Upper lobe of right lung (tissue), 1 donor: Measurements from ENCODE around the gene TBL1X. TPM values are rescaled to one million over a fixed set of nuclear protein-coding genes. Genes with fewer than 3 reads are reported as not detected.
A peak's percentile ranks its signal among the peaks of the same experiment; 100 is the strongest.

ENCODE experiments used
- ATAC-seq: fragments of 200-7000 bp; cut with Tn5 transposase; one replicate; pipeline ENCODE4 v1.9.1; 2020; ENCODE audit warnings: mild to moderate bottlenecking, moderate library complexity
- DNase-seq: peaks from one replicate; pipeline ENCODE4 v3.0.0-alpha.2; 2020
- H3K27ac ChIP-seq: fragments of 200-600 bp; one replicate; pipeline ENCODE4 v1.8.0; 2022
- H3K27me3 ChIP-seq: fragments of 200-600 bp; one replicate; pipeline ENCODE4 v1.8.0; 2022; ENCODE audit warnings: mild to moderate bottlenecking
- H3K36me3 ChIP-seq: fragments of 200-600 bp; one replicate; pipeline ENCODE4 v1.8.0; 2022
- H3K4me1 ChIP-seq: fragments of 200-600 bp; one replicate; pipeline ENCODE4 v1.8.0; 2022
- H3K4me3 ChIP-seq: fragments of 200-600 bp; one replicate; pipeline ENCODE4 v1.8.0; 2022; ENCODE audit warnings: mild to moderate bottlenecking
- H3K9me3 ChIP-seq: fragments of 200-600 bp; one replicate; pipeline ENCODE4 v1.8.0; 2022
- intact Hi-C: fragments of 100-400 bp; cut with DNase I; formaldehyde crosslinking; loops from one replicate; pipeline ENCODE4 v1.11.0; 2022
- total RNA-seq: library from RNA; stranded (reverse); fragmentation: NEBNext Ultra II Directional; extraction: Animal tissue kit (Norgen Biotek cat#: 25700); gene quantifications from one replicate; pipeline ENCODE4 v1.2.1, GENCODE V29; 2021
- TF ChIP-seq, protein P1 (sequence below): fragments of 200-600 bp; IDR thresholded peaks from one replicate; pipeline ENCODE4 v1.8.0; 2022; ENCODE audit warnings: antibody characterized with exemption
- donor health status: DM: no; HTN: yes; CAD: no; lungs with severe emphysema.

The TBL1X gene
- total RNA-seq, 1 donor from 2014 or later: 18.4 TPM

DNA sequence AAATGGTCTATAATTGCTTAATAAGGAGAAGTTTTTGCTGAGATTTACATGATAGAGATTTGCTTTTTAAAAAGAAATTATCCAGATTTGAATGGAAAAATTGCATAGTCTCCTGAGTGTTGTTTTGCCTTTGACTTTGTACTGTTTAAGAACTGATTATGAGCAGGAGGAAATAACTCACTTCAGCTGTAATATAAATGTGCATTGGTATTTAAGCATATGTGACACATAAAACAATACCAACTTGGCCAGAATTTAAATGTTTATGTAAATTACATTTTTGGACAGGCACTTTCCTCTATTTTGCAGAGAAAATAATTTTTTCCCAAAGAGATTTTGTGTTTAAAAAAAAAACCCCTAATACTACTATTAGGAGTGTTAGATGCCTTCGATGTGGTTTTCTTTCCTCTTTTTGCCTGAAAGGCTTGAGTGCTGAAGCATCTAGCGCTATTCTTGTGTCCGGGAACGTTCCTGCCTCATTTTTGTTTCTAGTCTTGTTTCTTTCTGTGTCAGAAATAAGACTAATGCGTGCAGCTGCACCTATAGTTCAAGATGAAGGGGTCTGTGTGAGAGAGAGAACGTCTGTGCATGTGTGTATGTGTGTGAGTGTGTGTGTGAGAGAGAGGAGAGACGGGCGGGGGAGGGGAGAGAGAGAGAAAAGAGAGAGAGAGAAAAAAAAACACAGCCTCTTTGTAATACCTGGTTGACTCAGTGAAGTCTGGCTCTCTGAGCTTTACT, 60.8 kb downstream of the TBL1X start:
- ATAC-seq (no peak), DNase-seq (no peak)
- H3K9me3 ChIP-seq: no peaks in the 10 kb centered on the region
- no peaks in the 10 kb centered on the region for H3K36me3 ChIP-seq
- intact Hi-C loops: no loop called here
- TF ChIP-seq, protein P1, sequence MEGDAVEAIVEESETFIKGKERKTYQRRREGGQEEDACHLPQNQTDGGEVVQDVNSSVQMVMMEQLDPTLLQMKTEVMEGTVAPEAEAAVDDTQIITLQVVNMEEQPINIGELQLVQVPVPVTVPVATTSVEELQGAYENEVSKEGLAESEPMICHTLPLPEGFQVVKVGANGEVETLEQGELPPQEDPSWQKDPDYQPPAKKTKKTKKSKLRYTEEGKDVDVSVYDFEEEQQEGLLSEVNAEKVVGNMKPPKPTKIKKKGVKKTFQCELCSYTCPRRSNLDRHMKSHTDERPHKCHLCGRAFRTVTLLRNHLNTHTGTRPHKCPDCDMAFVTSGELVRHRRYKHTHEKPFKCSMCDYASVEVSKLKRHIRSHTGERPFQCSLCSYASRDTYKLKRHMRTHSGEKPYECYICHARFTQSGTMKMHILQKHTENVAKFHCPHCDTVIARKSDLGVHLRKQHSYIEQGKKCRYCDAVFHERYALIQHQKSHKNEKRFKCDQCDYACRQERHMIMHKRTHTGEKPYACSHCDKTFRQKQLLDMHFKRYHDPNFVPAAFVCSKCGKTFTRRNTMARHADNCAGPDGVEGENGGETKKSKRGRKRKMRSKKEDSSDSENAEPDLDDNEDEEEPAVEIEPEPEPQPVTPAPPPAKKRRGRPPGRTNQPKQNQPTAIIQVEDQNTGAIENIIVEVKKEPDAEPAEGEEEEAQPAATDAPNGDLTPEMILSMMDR: no peak
- no peaks in the 10 kb centered on the region for H3K27me3 ChIP-seq
- no peaks in the 10 kb centered on the region for H3K4me1 ChIP-seq
- no peak overlapping the region for H3K4me3 ChIP-seq
- H3K27ac ChIP-seq: no peak overlapping the region

DNA sequence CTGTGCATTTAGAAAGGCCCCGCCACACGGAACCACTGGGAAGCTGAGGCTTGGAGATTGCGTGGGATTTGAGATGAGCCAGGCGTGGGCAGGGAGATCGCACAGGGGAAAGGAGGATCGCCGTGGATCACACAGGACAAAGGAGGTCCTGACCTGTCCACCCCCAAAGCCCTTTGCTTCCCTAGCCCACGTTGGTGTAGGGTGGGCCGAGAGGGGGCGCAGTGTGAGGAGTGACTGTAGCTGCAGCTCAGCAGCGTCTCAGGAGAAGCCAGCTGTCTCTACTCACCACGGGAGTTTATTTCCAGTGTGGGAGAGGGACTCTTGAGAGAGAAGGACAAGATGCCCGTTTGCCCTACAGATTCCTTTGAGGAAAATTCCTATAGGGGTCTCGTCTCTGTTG, 62.1 kb downstream of the TBL1X start:
- Histone ChIP-seq H3K4me3 (no peak overlapping the region), H3K27ac (no peak overlapping the region), H3K36me3 (no peaks in the 10 kb centered on the region), H3K9me3 (no peaks in the 10 kb centered on the region), H3K27me3 (no peaks in the 10 kb centered on the region), H3K4me1 (no peaks in the 10 kb centered on the region)
- no peak for ATAC-seq
- intact Hi-C loops: no loop called here
- TF ChIP-seq, protein P1: no peak
- DNase-seq: no peak

DNA sequence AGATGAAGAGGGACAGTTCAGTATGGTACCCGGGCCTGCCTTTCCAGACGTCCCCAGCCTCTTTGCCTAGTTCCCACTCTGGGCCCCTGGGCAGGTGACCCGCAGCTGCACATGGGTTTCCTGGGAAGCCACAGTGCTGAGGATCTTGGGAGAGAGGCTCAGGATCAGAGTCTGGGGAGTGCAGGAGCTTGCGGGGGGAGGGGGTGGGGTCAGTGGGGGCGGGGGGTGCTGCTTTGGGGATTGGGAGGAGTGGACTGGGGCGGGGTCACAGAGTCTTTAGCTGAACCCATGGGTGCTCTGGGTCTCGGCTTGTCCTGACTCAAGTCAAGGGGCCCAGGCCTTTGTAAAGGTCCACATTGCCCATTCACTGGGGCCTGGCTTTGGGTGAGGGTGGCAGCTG, 63.6 kb downstream of the TBL1X start:
- Histone ChIP-seq H3K4me3 (no peak overlapping the region), H3K9me3 (no peaks in the 10 kb centered on the region), H3K4me1 (no peaks in the 10 kb centered on the region), H3K27me3 (no peaks in the 10 kb centered on the region), H3K36me3 (no peaks in the 10 kb centered on the region), H3K27ac (no peak overlapping the region)
- DNase-seq: no peak
- TF ChIP-seq, protein P1: no peak
- intact Hi-C loops: no loop called here
- ATAC-seq: no peak

DNA sequence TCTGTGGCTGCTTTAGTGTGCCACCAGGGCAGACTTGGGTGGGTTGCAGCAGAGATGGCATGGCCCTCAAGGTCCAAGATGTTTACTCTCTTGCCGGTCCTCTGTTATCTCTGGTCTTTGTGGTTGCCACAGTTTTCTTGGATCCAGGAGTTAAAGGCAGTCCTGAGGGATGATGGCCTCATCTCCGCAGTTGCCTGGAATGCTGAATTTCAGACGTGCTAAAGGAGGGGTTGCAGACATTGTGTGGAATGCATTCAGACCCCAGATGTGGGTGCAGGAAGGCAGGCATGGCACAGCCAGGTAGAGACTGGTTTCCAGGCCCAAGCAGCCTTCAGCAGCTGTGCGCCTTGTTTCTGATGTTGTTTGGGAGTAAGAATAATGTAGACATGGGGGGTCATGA, 64.4 kb downstream of the TBL1X start:
- Histone ChIP-seq H3K27me3 (no peaks in the 10 kb centered on the region), H3K9me3 (no peaks in the 10 kb centered on the region), H3K36me3 (no peaks in the 10 kb centered on the region), H3K27ac (no peak overlapping the region), H3K4me3 (no peak overlapping the region), H3K4me1 (no peaks in the 10 kb centered on the region)
- TF ChIP-seq, protein P1: no peak
- DNase-seq (no peak), ATAC-seq (no peak)
- intact Hi-C loops: no loop called here

DNA sequence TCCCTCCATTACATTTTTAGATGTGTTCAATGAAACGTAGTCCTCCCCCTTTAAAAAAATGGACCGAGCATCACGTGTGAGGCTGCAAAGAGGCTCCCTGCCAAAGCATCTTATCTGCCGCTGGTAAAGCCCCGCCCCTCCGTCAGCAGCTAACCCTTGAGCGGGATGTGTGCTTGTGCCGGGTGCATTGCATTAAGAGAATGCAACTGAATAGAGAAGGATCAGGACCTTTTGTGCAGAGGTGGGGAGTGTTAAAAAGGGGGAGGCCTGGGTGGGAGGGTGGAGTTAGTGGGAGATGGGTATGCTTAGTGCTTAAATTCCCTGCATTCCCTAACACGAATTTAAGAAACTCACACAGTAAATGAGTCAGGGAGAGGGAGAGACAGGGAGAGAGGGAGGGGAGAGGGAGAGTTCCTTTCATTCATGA, 66.0 kb downstream of the TBL1X start:
- TF ChIP-seq, protein P1: no peak
- no peaks in the 10 kb centered on the region for H3K9me3 ChIP-seq
- intact Hi-C loops: no loop called here
- no peak overlapping the region for H3K27ac ChIP-seq
- H3K4me3 ChIP-seq: no peak overlapping the region
- no peaks in the 10 kb centered on the region for H3K4me1 ChIP-seq
- ATAC-seq: peak; percentile 80
- H3K27me3 ChIP-seq: no peaks in the 10 kb centered on the region
- H3K36me3 ChIP-seq: no peaks in the 10 kb centered on the region
- DNase-seq: peak; percentile 66
